ENCODE data around the gene TP53RK. TPM values are rescaled to one million over a fixed set of nuclear protein-coding genes. Genes with fewer than 3 reads are reported as not detected.

Gene TP53RK
- total and polyA plus RNA-seq, 2 of the 13 experiments (the other 11 are each of a cell fraction or from before 2014, with no cell fraction given), result 12.9 to 25.5 TPM

DNA sequence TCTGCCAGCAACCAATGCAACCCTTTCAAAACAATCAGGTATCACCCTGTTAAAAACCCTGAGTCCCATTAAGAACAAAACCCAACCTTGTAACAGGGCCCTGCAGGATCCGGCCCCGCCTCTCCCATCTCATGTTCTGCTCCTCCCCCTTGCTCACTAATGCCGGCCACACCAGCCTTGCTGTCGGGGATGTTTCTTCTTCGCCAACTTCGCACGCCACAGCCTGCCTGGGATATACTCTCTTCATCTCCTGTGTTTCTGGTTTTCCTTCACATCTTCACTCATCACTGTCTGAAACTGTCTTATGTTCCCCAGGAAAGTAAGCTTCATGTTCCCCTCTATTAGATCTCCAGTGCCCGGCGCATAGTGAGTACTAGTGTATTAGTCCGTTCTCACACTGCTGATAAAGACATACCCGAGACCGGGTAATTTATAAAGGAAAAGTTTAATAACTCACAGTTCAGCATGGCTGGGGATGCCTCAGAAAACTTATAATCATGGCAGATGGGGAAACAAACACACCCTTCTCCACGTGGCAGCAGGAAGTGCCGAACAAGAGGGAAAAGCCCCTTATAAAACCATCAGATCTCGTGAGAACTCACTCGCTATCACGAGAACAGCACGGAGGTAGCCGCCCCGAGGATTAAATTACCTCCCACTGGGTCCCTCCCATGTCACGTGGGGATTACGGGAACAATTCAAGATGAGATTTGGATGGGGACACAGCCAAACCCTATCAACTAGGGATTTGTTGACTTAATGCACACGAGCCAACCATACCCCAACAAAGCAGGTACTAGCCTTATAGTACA, 5.1 kb downstream of the TP53RK start (continued):
- TF ChIP-seq, protein P1, sequence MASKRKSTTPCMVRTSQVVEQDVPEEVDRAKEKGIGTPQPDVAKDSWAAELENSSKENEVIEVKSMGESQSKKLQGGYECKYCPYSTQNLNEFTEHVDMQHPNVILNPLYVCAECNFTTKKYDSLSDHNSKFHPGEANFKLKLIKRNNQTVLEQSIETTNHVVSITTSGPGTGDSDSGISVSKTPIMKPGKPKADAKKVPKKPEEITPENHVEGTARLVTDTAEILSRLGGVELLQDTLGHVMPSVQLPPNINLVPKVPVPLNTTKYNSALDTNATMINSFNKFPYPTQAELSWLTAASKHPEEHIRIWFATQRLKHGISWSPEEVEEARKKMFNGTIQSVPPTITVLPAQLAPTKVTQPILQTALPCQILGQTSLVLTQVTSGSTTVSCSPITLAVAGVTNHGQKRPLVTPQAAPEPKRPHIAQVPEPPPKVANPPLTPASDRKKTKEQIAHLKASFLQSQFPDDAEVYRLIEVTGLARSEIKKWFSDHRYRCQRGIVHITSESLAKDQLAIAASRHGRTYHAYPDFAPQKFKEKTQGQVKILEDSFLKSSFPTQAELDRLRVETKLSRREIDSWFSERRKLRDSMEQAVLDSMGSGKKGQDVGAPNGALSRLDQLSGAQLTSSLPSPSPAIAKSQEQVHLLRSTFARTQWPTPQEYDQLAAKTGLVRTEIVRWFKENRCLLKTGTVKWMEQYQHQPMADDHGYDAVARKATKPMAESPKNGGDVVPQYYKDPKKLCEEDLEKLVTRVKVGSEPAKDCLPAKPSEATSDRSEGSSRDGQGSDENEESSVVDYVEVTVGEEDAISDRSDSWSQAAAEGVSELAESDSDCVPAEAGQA (IDR thresholded peaks at IDR 0.05; ENCODE audit: low read depth), result no peak
- TF ChIP-seq, protein P1 (CRISPR knock-in tag; IDR thresholded peaks at IDR 0.05; ENCODE audit: borderline replicate concordance), result no peak
- TF ChIP-seq ZNF383 (CRISPR knock-in tag; IDR thresholded peaks at IDR 0.05; ENCODE audit: borderline replicate concordance) (no peak), ZC3H13 (CRISPR knock-in tag; IDR thresholded peaks at IDR 0.05) (peak; percentile 93), ZNF296 (CRISPR knock-in tag; conservative IDR thresholded peaks at IDR 0.05) (no peak), ZSCAN12 (CRISPR knock-in tag; IDR thresholded peaks at IDR 0.05) (no peak), RBAK (CRISPR knock-in tag; IDR thresholded peaks at IDR 0.05) (0 out of 2 replicates have a peak, but pooled peaks have one; percentile 81)
- TF ChIP-seq, protein P2, sequence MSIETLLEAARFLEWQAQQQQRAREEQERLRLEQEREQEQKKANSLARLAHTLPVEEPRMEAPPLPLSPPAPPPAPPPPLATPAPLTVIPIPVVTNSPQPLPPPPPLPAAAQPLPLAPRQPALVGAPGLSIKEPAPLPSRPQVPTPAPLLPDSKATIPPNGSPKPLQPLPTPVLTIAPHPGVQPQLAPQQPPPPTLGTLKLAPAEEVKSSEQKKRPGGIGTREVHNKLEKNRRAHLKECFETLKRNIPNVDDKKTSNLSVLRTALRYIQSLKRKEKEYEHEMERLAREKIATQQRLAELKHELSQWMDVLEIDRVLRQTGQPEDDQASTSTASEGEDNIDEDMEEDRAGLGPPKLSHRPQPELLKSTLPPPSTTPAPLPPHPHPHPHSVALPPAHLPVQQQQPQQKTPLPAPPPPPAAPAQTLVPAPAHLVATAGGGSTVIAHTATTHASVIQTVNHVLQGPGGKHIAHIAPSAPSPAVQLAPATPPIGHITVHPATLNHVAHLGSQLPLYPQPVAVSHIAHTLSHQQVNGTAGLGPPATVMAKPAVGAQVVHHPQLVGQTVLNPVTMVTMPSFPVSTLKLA (IDR thresholded peaks at IDR 0.05), result no peak
- TF ChIP-seq, protein P3, sequence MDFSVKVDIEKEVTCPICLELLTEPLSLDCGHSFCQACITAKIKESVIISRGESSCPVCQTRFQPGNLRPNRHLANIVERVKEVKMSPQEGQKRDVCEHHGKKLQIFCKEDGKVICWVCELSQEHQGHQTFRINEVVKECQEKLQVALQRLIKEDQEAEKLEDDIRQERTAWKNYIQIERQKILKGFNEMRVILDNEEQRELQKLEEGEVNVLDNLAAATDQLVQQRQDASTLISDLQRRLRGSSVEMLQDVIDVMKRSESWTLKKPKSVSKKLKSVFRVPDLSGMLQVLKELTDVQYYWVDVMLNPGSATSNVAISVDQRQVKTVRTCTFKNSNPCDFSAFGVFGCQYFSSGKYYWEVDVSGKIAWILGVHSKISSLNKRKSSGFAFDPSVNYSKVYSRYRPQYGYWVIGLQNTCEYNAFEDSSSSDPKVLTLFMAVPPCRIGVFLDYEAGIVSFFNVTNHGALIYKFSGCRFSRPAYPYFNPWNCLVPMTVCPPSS (IDR thresholded peaks at IDR 0.05), result no peak
- TF ChIP-seq, protein P4, sequence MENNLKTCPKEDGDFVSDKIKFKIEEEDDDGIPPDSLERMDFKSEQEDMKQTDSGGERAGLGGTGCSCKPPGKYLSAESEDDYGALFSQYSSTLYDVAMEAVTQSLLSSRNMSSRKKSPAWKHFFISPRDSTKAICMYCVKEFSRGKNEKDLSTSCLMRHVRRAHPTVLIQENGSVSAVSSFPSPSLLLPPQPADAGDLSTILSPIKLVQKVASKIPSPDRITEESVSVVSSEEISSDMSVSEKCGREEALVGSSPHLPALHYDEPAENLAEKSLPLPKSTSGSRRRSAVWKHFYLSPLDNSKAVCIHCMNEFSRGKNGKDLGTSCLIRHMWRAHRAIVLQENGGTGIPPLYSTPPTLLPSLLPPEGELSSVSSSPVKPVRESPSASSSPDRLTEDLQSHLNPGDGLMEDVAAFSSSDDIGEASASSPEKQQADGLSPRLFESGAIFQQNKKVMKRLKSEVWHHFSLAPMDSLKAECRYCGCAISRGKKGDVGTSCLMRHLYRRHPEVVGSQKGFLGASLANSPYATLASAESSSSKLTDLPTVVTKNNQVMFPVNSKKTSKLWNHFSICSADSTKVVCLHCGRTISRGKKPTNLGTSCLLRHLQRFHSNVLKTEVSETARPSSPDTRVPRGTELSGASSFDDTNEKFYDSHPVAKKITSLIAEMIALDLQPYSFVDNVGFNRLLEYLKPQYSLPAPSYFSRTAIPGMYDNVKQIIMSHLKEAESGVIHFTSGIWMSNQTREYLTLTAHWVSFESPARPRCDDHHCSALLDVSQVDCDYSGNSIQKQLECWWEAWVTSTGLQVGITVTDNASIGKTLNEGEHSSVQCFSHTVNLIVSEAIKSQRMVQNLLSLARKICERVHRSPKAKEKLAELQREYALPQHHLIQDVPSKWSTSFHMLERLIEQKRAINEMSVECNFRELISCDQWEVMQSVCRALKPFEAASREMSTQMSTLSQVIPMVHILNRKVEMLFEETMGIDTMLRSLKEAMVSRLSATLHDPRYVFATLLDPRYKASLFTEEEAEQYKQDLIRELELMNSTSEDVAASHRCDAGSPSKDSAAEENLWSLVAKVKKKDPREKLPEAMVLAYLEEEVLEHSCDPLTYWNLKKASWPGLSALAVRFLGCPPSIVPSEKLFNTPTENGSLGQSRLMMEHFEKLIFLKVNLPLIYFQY (CRISPR knock-in tag; IDR thresholded peaks at IDR 0.05; ENCODE audit: borderline replicate concordance), result no peak

Measured in HepG2 (cell line).